ACHN (cell line): Measurements from ENCODE around the gene TMEM72.

ENCODE experiments used
- DNase-seq: peaks from one replicate; pipeline ENCODE4 v3.0.0-alpha.2; 2015
- in situ Hi-C: cut with HindIII; loops from 2 replicates; pipeline ENCODE4 v1.10.0; 2017; ENCODE audit warnings: low sequenced_read_pairs, low pct_ligation_motif_present, low pct_unique_long_range_greater_than_20kb

TMEM72 gene

DNA sequence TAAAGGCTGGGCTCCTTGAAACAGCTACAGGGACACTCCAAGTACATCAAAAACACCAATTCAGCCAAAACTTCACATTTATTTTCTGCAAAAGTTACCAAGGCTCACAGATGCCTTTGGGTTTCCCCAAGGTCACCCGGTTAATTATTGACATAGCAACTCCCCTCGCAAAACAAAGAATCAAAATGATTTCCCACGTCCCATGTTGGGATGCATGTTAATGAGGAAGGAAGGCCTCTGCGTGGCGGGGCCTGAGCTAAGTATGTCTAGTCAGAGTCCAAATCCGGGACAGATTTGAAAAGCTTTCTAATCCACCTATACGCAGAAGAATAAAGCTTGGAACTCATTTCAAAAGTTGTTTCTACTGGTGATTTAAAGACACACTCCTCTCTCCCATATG is 535 bp upstream of the TMEM72 start:
- no peak for DNase-seq
- in situ Hi-C loops, result no loop called here

DNA sequence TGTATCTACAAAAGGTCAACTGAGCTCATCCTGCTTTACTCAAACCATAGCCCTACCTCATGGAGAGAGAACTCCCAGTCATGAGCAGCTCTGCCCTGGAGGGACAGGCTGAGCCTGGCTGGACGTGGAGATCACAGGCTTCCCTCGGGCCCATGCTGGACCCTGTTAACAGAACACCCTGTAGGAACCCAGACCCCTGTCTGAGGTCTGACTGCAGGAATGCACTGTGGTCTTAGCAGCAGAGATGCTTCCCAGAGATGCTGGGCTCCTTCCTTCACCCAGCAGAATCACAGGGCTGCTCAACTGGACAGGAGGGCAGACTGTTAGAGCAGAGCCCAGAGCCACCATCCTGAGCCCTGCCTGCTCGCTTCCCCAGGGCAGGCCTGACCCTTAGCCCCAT is 814 bp downstream of the TMEM72 start:
- in situ Hi-C loops, result no loop called here
- no peak for DNase-seq

- in situ Hi-C loops, result no loop called here
Observed at GRCh38 chr10:44913350-44914081, 2.4 kb downstream of the TMEM72 start.

GRCh38 chr10:44914891-44915290 is 3.8 kb downstream of the TMEM72 start:
- in situ Hi-C loops, result no loop called here
- no peak for DNase-seq

More at GRCh38 chr10:44913350-44914081, 2.4 kb downstream of the TMEM72 start:
- DNase-seq, result no peak

GRCh38 chr10:44916429-44916828 is 5.3 kb downstream of the TMEM72 start:
- DNase-seq, result no peak
- in situ Hi-C loops, result no loop called here

DNA sequence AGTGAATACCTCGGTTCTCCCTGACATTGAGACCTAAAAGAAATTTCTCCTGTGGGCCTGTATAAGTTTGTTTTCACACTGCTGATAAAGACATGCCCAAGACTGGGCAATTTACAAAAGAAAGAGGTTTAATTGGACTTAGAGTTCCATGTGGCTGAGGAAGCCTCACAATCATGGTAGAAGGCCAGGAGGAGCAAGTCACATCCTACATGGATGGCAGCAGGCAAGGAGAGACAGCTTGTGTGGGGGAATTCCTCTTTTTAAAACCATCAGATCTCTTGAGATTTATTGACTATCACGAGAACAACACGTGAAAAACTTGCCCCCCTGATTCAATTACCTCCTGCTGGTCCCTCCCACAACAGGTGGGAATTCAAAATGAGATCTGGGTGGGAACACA is 6.7 kb downstream of the TMEM72 start:
- no peak for DNase-seq
- in situ Hi-C loops, result no loop called here

DNA sequence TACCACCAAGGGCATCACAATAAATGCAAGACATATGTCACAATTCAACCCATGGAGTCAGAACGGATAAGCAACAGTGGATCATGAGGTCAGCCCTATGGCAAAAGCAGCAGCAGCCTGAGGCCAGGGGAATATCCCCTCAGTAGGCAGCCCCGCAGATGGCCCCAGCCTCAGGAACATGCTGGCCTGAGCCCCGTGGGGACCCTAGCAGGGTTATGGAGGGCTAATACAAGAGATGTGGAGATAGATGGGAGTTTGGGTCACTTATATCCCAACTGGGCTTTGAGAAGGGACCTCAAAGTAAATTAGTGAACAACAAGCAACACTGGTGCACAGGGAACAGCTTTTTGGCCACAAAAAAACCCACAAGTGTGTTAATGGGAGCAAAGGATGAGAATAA is 9.1 kb downstream of the TMEM72 start:
- in situ Hi-C loops, result no loop called here
- DNase-seq, result no peak

GRCh38 chr10:44921061-44921460 is 9.9 kb downstream of the TMEM72 start:
- in situ Hi-C loops, result no loop called here
- no peak for DNase-seq

DNA sequence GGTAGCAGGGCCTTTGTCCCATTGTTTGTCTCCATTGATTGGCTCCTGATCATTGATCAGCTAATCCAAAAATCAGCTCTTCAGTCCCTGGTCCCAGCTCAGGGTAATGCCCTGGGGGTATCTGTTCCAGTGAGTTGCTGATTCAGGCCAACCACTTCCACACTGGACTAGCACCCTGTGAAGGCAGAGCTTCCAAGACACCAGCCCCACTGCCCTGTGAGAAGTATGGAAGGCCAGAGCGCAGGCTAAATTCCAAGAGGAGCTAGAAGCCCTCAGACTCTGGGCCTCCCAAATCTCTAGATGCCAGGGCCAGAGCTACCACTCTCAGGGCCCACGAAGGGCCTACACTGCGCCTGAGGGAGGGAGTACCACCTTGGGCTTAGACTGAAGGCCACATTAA is 10.4 kb downstream of the TMEM72 start:
- no peak for DNase-seq
- in situ Hi-C loops, result no loop called here

- in situ Hi-C loops, result no loop called here
Observed at GRCh38 chr10:44922021-44922420, 10.9 kb downstream of the TMEM72 start.

DNA sequence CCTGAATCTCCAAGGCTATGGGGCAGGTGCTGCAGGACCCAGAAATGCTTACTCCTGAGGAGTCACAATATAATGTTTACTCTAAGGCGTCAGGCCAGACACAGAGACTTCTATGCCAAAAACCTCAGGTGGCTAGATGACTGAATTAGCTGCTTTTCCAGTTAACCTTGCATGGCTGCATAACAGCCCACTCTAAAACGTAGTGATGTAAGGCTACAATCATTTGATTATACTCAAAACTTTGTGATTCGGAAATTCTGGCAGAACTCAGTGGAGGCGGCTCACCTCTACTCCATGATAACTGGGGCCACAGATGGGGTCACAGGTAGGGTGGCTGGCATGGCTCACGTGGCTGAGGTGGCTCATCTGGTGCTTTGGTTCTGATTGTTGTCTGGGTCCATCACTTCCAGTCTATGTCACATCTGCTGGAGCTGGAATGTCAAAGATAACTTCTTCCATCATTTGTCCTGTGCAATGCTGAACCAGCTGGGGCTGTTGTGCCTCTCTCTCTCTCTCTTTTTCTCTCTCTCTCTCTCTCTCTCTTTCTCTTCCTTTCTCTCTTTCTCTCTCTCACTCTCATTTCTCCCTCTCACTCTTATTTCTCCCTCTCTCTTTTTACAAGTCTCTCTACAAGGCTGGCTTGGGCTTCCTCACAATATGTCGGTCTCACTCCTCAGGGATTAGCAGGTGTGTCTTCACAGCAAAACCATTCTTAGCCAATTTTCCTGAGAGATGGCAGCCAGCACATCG is 11.8 kb downstream of the TMEM72 start:
- DNase-seq, result no peak
- in situ Hi-C loops, result no loop called here

More at GRCh38 chr10:44922021-44922420, 10.9 kb downstream of the TMEM72 start:
- DNase-seq, result no peak

DNA sequence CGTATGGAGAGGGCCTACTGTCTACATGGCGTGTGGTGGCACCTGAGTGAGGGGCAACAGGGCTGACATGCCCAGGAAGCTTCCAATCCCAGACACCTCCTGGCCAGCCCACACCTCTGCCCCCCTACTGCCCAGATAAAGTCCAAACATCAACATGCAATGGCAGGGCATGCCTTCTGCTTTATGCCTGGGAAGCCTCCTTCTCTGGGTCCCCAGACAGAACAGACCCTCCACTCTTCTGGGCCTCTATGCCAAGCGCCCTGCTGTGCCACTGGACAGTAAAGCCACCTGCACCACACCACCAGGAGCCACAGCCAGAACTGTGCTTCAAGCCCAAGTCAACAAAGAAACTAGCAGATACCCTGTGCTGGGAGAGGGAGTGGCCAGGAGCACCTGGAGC is 12.5 kb downstream of the TMEM72 start:
- DNase-seq, result no peak
- in situ Hi-C loops, result no loop called here

DNA sequence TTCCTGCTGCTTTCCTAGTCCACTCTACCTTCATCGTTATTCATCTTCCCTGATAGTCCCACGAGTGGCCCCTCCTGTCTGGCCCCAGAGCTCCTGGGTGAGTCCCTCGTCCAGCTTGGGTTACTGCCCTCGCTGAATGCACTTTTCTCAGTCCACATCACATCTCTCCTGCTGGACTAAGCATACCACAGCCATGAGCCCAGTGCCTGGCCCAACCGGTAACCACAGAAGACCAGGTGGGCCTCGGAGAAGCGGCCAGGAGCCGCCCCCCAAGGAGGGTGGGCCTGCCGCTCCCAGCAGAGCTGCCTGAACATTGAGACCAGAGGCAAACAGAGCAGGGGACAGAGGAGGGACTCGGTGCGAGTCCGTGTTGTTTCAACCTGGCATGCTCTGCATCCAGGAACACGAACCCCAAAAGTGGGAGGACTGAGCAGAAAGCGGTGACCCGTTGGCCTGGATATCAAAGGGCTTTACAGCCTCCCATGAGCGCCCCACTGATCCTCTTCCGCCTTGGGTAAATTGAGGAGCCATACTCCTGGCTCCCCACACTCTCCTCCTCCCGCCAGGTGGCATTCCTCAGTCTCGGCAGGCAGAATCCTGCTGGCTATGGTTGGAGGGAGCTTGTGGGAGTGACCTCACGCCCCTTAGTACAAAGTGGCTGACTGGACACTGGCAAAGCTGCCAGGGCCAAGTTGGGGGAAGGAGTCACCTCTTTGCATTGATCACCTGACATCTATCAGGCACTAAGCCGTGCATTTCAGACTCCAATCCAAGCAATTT is 13.3 kb downstream of the TMEM72 start:
- no peak for DNase-seq
- in situ Hi-C loops, result no loop called here

DNA sequence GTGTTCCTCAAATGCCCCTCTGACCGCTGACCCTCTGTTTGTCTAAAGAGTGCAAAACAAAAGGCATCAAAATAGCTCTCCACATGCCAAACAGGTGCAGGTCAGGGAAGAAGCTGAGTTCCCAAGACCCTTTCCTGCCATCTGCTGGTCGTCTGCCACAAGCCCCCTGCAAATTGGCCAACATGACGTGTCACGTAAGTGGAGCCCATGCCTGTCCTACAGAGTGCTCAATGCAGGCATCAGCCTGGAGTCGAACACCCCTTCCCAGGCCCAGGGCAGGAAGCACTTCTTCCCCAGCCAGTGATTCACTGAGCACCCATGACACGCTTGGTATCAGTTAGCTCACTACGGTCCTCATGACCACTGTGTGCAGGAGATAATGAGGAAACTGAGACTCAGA is 14.1 kb downstream of the TMEM72 start:
- DNase-seq, result peak; percentile 20
- in situ Hi-C loops, result no loop called here

- no peak for DNase-seq
- in situ Hi-C loops, result no loop called here
Observed at GRCh38 chr10:44925811-44926750, 14.9 kb downstream of the TMEM72 start.

GRCh38 chr10:44926751-44927351 is 15.7 kb downstream of the TMEM72 start:
- no peak for DNase-seq
- in situ Hi-C loops, result no loop called here

DNA sequence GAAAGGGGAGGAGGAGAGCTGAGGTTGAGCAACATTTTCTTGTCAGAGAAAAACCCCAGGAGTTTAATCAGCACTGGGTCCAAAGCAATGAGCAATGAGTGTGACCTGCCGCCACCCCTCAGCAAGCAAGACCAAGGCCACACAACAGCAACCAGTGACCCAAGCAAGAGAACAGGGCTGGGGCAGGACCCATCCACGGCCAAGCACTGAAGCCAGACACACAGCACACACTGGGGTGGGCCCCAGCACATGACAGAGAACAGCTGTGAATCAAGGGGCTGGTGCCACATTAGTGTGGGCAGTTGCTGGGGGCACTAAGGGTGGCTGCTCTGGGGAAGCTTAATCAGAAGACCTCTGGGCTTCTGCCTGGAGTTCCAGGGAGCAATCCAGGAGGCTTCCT is 16.2 kb downstream of the TMEM72 start:
- DNase-seq, result no peak
- in situ Hi-C loops, result no loop called here

- DNase-seq, result no peak
- in situ Hi-C loops, result no loop called here
Observed at GRCh38 chr10:44928462-44928861, 17.3 kb downstream of the TMEM72 start.
